HL-60 (cell line): ENCODE results near the gene ITIH3.

Experiments used
- DNase-seq, 2 experiments: peaks; one replicate each; pipeline ENCODE4 v3.0.0-alpha.2; 2010 to 2020; ENCODE audit warnings: low read depth in 1 of 2, low spot score in 1 of 2
- H3K27ac ChIP-seq: fragments of 250-450 bp; sonication (Bioruptor Pico); replicated peaks from 2 replicates; pipeline ENCODE4 v1.5.1; 2020; ENCODE audit warnings: mild to moderate bottlenecking, moderate library complexity
- H3K27me3 ChIP-seq: fragments of 250-450 bp; sonication (Bioruptor Pico); 2 replicates; pipeline ENCODE4 v1.5.1; 2021; ENCODE audit warnings: mild to moderate bottlenecking, moderate library complexity; ENCODE audit not compliant: insufficient read depth, poor library complexity, severe bottlenecking
- H3K4me3 ChIP-seq: replicated peaks from 2 replicates; pipeline ENCODE4 v1.5.1; 2011; ENCODE audit warnings: mild to moderate bottlenecking, control low read depth, low read length; ENCODE audit not compliant: insufficient read depth
- CTCF ChIP-seq: IDR thresholded peaks from one replicate; pipeline ENCODE4 v1.5.1; 2011; ENCODE audit warnings: low read length, control low read depth, inconsistent platforms; ENCODE audit not compliant: insufficient read depth
- GABPA ChIP-seq: IDR thresholded peaks from 2 replicates; pipeline ENCODE4 v1.6.1; 2012; ENCODE audit warnings: low read depth
- POLR2AphosphoS5 ChIP-seq: IDR thresholded peaks from 2 replicates; pipeline ENCODE4 v1.6.1; 2012; ENCODE audit warnings: low read depth
- REST ChIP-seq: IDR thresholded peaks from 2 replicates; pipeline ENCODE4 v1.6.1; 2012; ENCODE audit warnings: low read depth; ENCODE audit not compliant: insufficient replicate concordance
- SPI1 ChIP-seq: IDR thresholded peaks from 2 replicates; pipeline ENCODE4 v1.6.1; 2012; ENCODE audit warnings: low read depth, mild to moderate bottlenecking, borderline replicate concordance

Gene ITIH3

DNA sequence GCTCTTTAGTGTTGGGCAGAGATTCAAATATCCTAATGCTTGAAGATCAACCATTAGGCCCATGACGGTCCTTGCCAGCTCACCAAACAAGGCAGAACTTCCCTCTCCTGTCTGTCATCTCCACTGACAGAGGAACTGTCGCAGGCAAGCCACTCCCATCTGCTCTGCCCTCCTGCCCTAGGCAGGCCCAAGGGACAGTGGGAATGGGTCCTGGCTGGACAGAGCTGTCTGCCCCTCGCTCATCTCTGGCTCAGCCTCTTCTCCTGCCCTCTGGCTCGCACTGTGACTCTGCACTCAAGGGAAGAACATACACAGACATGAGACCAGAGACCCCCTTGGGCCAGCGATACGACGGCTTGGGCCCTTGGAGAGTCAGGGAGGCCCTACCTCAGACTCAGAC lies 47.8 kb downstream of the ITIH3 start:
- Histone ChIP-seq H3K27me3 (no peaks in the 10 kb centered on the region), H3K27ac (peak overlapping the region; percentile 78), H3K4me3 (no peak overlapping the region)
- TF ChIP-seq GABPA = no peak
- peak; percentile 76 for TF ChIP-seq SPI1
- DNase-seq = peak in 1 of 2 experiments; percentile 72

GRCh38 chr3:52843108-52843865 lies 48.7 kb downstream of the ITIH3 start:
- peak overlapping the region; percentile 78 for H3K27ac ChIP-seq
- TF ChIP-seq CTCF (no peak), SPI1 (no peak; the same call in 1 of the 2 replicates), GABPA (no peak), POLR2AphosphoS5 (no peak), REST (no peak)
- no peaks in the 10 kb centered on the region for H3K27me3 ChIP-seq
- DNase-seq = peak; percentile 57 to 78
- no peak overlapping the region for H3K4me3 ChIP-seq

DNA sequence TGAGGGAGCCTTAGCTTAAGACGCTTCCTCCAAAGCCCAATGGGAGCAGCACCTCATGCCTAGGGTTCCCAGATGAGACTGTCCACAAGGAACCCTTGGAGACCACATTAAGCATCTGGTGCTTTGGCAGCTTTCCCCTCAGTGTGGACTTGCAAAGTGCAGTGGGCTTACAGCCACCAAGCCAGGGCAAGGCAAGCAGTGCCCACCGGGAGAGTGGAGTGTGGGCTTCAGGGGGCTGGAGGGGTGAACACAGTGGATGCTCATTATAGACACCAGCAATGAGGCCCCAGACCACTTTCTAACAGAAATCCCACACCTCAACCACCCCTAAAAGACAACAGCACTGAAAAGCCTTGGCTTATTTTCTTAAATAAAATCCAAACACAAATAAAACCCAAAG lies 49.3 kb downstream of the ITIH3 start:
- peak overlapping the region; percentile 78 for H3K27ac ChIP-seq
- TF ChIP-seq SPI1 (no peak), POLR2AphosphoS5 (no peak), CTCF (no peak), GABPA (no peak), REST (no peak)
- no peak overlapping the region for H3K4me3 ChIP-seq
- no peak for DNase-seq
- H3K27me3 ChIP-seq = no peaks in the 10 kb centered on the region

DNA sequence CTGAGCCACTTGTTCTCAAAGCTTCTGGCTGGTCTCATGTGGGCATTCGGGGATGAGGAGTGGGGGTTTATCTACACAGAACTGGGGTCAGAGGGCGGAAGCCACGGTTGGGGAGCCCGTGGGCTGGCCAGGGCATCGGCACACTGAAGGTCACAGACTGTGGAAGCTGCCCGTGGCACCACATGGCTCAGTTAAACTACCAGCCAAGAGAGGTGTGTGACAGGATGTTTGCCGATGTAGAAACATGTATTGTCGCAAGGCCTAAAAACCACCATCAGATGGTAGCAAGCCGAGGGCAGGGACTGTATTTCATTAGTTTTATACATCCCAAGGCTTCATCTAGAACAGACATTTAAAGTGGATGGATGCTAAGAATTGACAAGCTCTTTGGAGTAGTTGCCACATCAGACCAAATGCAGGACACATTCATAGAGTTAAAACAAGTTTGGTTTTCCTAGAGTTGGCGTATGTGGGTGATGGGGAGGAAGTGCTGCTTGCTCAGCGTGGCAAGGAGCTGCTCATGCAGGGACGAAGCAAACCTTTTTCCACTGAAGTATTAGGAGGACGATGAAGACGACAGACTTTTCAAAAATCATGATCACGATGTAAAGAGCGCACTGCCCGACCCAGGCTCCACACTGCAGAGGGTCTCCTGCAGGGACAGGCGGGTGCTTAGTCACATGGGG lies 49.8 kb downstream of the ITIH3 start:
- DNase-seq = peak in 1 of 2 experiments; percentile 86
- TF ChIP-seq REST (no peak), POLR2AphosphoS5 (peak; percentile 47; the same call in 1 of the 2 replicates), SPI1 (peak; percentile 80; the same call in 1 of the 2 replicates)
- Histone ChIP-seq H3K4me3 (no peak overlapping the region), H3K27ac (peak overlapping the region; percentile 78), H3K27me3 (no peaks in the 10 kb centered on the region)
